ENCODE measurements around the gene RNF207.

Gene RNF207

GRCh38 chr1:6175411-6175828, 30.5 kb upstream of the RNF207 start:
- Histone ChIP-seq H3K4me1 (ENCODE audit: insufficient read depth, insufficient read length) (no peaks in the 10 kb centered on the region), H3K27me3 (ENCODE audit: insufficient read depth, insufficient read length) (peaks cover 38% of the 10 kb centered on the region), H3K9me3 (ENCODE audit: insufficient read depth, low read length) (no peaks in the 10 kb centered on the region), H3K36me3 (ENCODE audit: insufficient read depth, insufficient read length, low read length) (no peaks in the 10 kb centered on the region), H3K4me3 (ENCODE audit: insufficient read length, low read depth) (no peak overlapping the region), H3K9ac (ENCODE audit: insufficient read length, low read depth) (no peak overlapping the region)
- TF ChIP-seq ZNF274 (IDR thresholded peaks at IDR 0.05; ENCODE audit: low read depth, low read length) = no peak
- TF ChIP-seq YY1 (IDR thresholded peaks at IDR 0.05; ENCODE audit: insufficient read depth, insufficient read length) = no peak
- no peak for TF ChIP-seq SUZ12 (IDR thresholded peaks at IDR 0.05; ENCODE audit: extremely low read depth, insufficient read depth, insufficient read length)
- DNase-seq (ENCODE audit: low read depth, low spot score) = no peak

- Histone ChIP-seq H3K4me3 (ENCODE audit: insufficient read length, low read depth) (no peak overlapping the region), H3K9me3 (ENCODE audit: insufficient read depth, low read length) (no peaks in the 10 kb centered on the region), H3K36me3 (ENCODE audit: insufficient read depth, insufficient read length, low read length) (no peaks in the 10 kb centered on the region), H3K27me3 (ENCODE audit: insufficient read depth, insufficient read length) (peaks cover 38% of the 10 kb centered on the region), H3K4me1 (ENCODE audit: insufficient read depth, insufficient read length) (no peaks in the 10 kb centered on the region), H3K9ac (ENCODE audit: insufficient read length, low read depth) (no peak overlapping the region)
- DNase-seq (ENCODE audit: low read depth, low spot score) = no peak
- no peak for TF ChIP-seq YY1 (IDR thresholded peaks at IDR 0.05; ENCODE audit: insufficient read depth, insufficient read length)
- TF ChIP-seq SUZ12 (IDR thresholded peaks at IDR 0.05; ENCODE audit: extremely low read depth, insufficient read depth, insufficient read length) = no peak
- TF ChIP-seq ZNF274 (IDR thresholded peaks at IDR 0.05; ENCODE audit: low read depth, low read length) = no peak
Observed at GRCh38 chr1:6176779-6177178, 29.1 kb upstream of the RNF207 start.

GRCh38 chr1:6177681-6178380, 28.1 kb upstream of the RNF207 start:
- Histone ChIP-seq H3K9ac (ENCODE audit: insufficient read length, low read depth) (no peak overlapping the region), H3K4me1 (ENCODE audit: insufficient read depth, insufficient read length) (no peaks in the 10 kb centered on the region), H3K9me3 (ENCODE audit: insufficient read depth, low read length) (no peaks in the 10 kb centered on the region), H3K27me3 (ENCODE audit: insufficient read depth, insufficient read length) (peaks cover 38% of the 10 kb centered on the region), H3K36me3 (ENCODE audit: insufficient read depth, insufficient read length, low read length) (no peaks in the 10 kb centered on the region), H3K4me3 (ENCODE audit: insufficient read length, low read depth) (no peak overlapping the region)
- no peak for TF ChIP-seq SUZ12 (IDR thresholded peaks at IDR 0.05; ENCODE audit: extremely low read depth, insufficient read depth, insufficient read length)
- TF ChIP-seq ZNF274 (IDR thresholded peaks at IDR 0.05; ENCODE audit: low read depth, low read length) = no peak
- TF ChIP-seq YY1 (IDR thresholded peaks at IDR 0.05; ENCODE audit: insufficient read depth, insufficient read length) = no peak
- no peak for DNase-seq (ENCODE audit: low read depth, low spot score)

- no peaks in the 10 kb centered on the region for H3K9me3 ChIP-seq (ENCODE audit: insufficient read depth, low read length)
- H3K36me3 ChIP-seq (ENCODE audit: insufficient read depth, insufficient read length, low read length) = no peaks in the 10 kb centered on the region
- DNase-seq (ENCODE audit: low read depth, low spot score) = no peak
- no peak for TF ChIP-seq SUZ12 (IDR thresholded peaks at IDR 0.05; ENCODE audit: extremely low read depth, insufficient read depth, insufficient read length)
- no peak for TF ChIP-seq ZNF274 (IDR thresholded peaks at IDR 0.05; ENCODE audit: low read depth, low read length)
- no peak for TF ChIP-seq YY1 (IDR thresholded peaks at IDR 0.05; ENCODE audit: insufficient read depth, insufficient read length)
- H3K4me3 ChIP-seq (ENCODE audit: insufficient read length, low read depth) = no peak overlapping the region
- H3K27me3 ChIP-seq (ENCODE audit: insufficient read depth, insufficient read length) = peaks cover 38% of the 10 kb centered on the region
- H3K9ac ChIP-seq (ENCODE audit: insufficient read length, low read depth) = no peak overlapping the region
- H3K4me1 ChIP-seq (ENCODE audit: insufficient read depth, insufficient read length) = no peaks in the 10 kb centered on the region
Observed at GRCh38 chr1:6178751-6179563, 27.0 kb upstream of the RNF207 start.

- peaks cover 38% of the 10 kb centered on the region for H3K27me3 ChIP-seq (ENCODE audit: insufficient read depth, insufficient read length)
- DNase-seq (ENCODE audit: low read depth, low spot score) = no peak
- no peaks in the 10 kb centered on the region for H3K36me3 ChIP-seq (ENCODE audit: insufficient read depth, insufficient read length, low read length)
- TF ChIP-seq ZNF274 (IDR thresholded peaks at IDR 0.05; ENCODE audit: low read depth, low read length) = no peak
- TF ChIP-seq YY1 (IDR thresholded peaks at IDR 0.05; ENCODE audit: insufficient read depth, insufficient read length) = no peak
- no peak for TF ChIP-seq SUZ12 (IDR thresholded peaks at IDR 0.05; ENCODE audit: extremely low read depth, insufficient read depth, insufficient read length)
- no peak overlapping the region for H3K9ac ChIP-seq (ENCODE audit: insufficient read length, low read depth)
- no peaks in the 10 kb centered on the region for H3K9me3 ChIP-seq (ENCODE audit: insufficient read depth, low read length)
- H3K4me3 ChIP-seq (ENCODE audit: insufficient read length, low read depth) = no peak overlapping the region
- H3K4me1 ChIP-seq (ENCODE audit: insufficient read depth, insufficient read length) = no peaks in the 10 kb centered on the region
Observed at GRCh38 chr1:6179564-6180175, 26.2 kb upstream of the RNF207 start.

GRCh38 chr1:6180268-6180706, 25.6 kb upstream of the RNF207 start, which contains the start of gene CHD5:
Gene CHD5 (minus strand): TSS chr1:6180321. CDS start chr1:6180023, 298 bp downstream.
- no peaks in the 10 kb centered on the region for H3K9me3 ChIP-seq (ENCODE audit: insufficient read depth, low read length)
- no peak for DNase-seq (ENCODE audit: low read depth, low spot score)
- H3K4me1 ChIP-seq (ENCODE audit: insufficient read depth, insufficient read length) = no peaks in the 10 kb centered on the region
- no peak for TF ChIP-seq ZNF274 (IDR thresholded peaks at IDR 0.05; ENCODE audit: low read depth, low read length)
- TF ChIP-seq YY1 (IDR thresholded peaks at IDR 0.05; ENCODE audit: insufficient read depth, insufficient read length) = no peak
- TF ChIP-seq SUZ12 (IDR thresholded peaks at IDR 0.05; ENCODE audit: extremely low read depth, insufficient read depth, insufficient read length) = no peak
- H3K4me3 ChIP-seq (ENCODE audit: insufficient read length, low read depth) = no peak within 1 kb of the TSS
- peaks cover under 1% of the 10 kb centered on the region for H3K36me3 ChIP-seq (ENCODE audit: insufficient read depth, insufficient read length, low read length)
- no peak within 1 kb of the TSS for H3K9ac ChIP-seq (ENCODE audit: insufficient read length, low read depth)
- peaks cover 37% of the 10 kb centered on the region for H3K27me3 ChIP-seq (ENCODE audit: insufficient read depth, insufficient read length)

All from NT2/D1 (cell line).